Measurements from ENCODE around the gene DAZL.
A peak's percentile ranks its signal among the peaks of the same experiment; 100 is the strongest.

- TF ChIP-seq CTCF (IDR thresholded peaks at IDR 0.05; ENCODE audit: low read depth, low read length, poor library complexity, severe bottlenecking) (peak; percentile 90), EZH2phosphoT487 (IDR thresholded peaks at IDR 0.05; ENCODE audit: borderline replicate concordance, low read length) (no peak)
Measured at GRCh38 chr3:16550676-16551341, 54.4 kb downstream of the DAZL start.
